A549 (cell line): ENCODE measurements around the gene UIMC1. TPM values are rescaled to one million over a fixed set of nuclear protein-coding genes. Genes with fewer than 3 reads are reported as not detected.

Experiments used
- ATAC-seq, 2 experiments: fragments of 200-7000 bp in 1 of 2; fragments of >200 bp in 1 of 2; cut with Nextera tagmentation in 1 of 2; cut with Tn5 transposase in 1 of 2; 3 replicates each; pipeline versions ENCODE4 v1.8.0 to v1.9.1; 2018 to 2020; ENCODE audit warnings: mild to moderate bottlenecking in 1 of 2, moderate library complexity in 1 of 2
- CTCF ChIA-PET: fragments of 300-600 bp; sonication (Branson Sonifier 250); formaldehyde crosslinking; extraction: SDS; loops from one replicate; lab custom pipeline; 2021; ENCODE audit warnings: antibody characterized with exemption, inconsistent platforms; lab: Yijun Ruan, JAX
- POLR2A ChIA-PET: fragments of 350-600 bp; formaldehyde crosslinking; extraction: SDS; loops from one replicate; lab custom pipeline; 2021; ENCODE audit warnings: antibody characterized with exemption, inconsistent platforms; lab: Yijun Ruan, JAX
- DNase-seq, 2 experiments: peaks; one replicate each; pipeline versions ENCODE4 v3.0.0 to v3.0.0-alpha.2; 2011 to 2016; ENCODE audit warnings: low read depth in 1 of 2, low spot score in 1 of 2
- FAIRE-seq: peaks from 2 replicates; lab custom pipeline; 2011; peaks lifted over from hg19 to GRCh38; lab: Jason Lieb, UNC
- H3K27ac ChIP-seq, 2 experiments: fragments of >200 bp; sonication (Bioruptor Twin); formaldehyde crosslinking; 3 replicates each; pipeline ENCODE4 v1.5.1; 2016 to 2017
- H3K4me1 ChIP-seq: fragments of >200 bp; sonication (Bioruptor Twin); formaldehyde crosslinking; 3 replicates; pipeline ENCODE4 v1.6.1; 2016
- H3K4me2 ChIP-seq: fragments of >200 bp; sonication (Bioruptor Twin); formaldehyde crosslinking; 3 replicates; pipeline ENCODE4 v1.6.1; 2016
- H3K4me3 ChIP-seq: fragments of >200 bp; sonication (Bioruptor Twin); formaldehyde crosslinking; 3 replicates; pipeline ENCODE4 v1.5.1; 2016
- H3K9me3 ChIP-seq: fragments of >200 bp; sonication (Bioruptor Twin); formaldehyde crosslinking; 3 replicates; pipeline ENCODE4 v1.6.1; 2016
- ATOH8 ChIP-seq: fragments of 250-450 bp; sonication (Bioruptor Pico); IDR thresholded peaks from 2 replicates; pipeline ENCODE4 v1.5.0; 2020; ENCODE audit warnings: low read depth, mild to moderate bottlenecking, moderate library complexity
- CBX2 ChIP-seq: fragments of 200-600 bp; sonication (generic); IDR thresholded peaks from 2 replicates; pipeline ENCODE4 v1.6.1; 2016; ENCODE audit warnings: low read depth, mild to moderate bottlenecking, borderline replicate concordance
- CEBPB ChIP-seq, 2 experiments: fragments of >200 bp in 1 of 2; sonication (Bioruptor Twin) in 1 of 2; formaldehyde crosslinking in 1 of 2; IDR thresholded peaks; 2 replicates each; pipeline ENCODE4 v1.6.1; 2012 to 2016
- CHD4 ChIP-seq: fragments of 200-600 bp; sonication (generic); IDR thresholded peaks from 2 replicates; pipeline ENCODE4 v1.6.1; 2016; ENCODE audit warnings: antibody characterized with exemption, mild to moderate bottlenecking, borderline replicate concordance
- EHMT2 ChIP-seq: fragments of 200-600 bp; sonication (generic); IDR thresholded peaks from 2 replicates; pipeline ENCODE4 v1.6.1; 2016; ENCODE audit warnings: antibody characterized with exemption, low read depth, mild to moderate bottlenecking, moderate library complexity
- ESRRA ChIP-seq: fragments of 150-350 bp; IDR thresholded peaks from 2 replicates; pipeline ENCODE4 v1.6.1; 2014; ENCODE audit warnings: mild to moderate bottlenecking, low read length, borderline replicate concordance
- GATA3 ChIP-seq: IDR thresholded peaks from 2 replicates; pipeline ENCODE4 v1.6.1; 2012; ENCODE audit warnings: borderline replicate concordance
- HDAC2 ChIP-seq: fragments of 200-600 bp; sonication (generic); IDR thresholded peaks from 2 replicates; pipeline ENCODE4 v1.6.1; 2016
- HEYL ChIP-seq: fragments of 250-450 bp; sonication (Bioruptor Pico); IDR thresholded peaks from 2 replicates; pipeline ENCODE4 v1.8.0; 2021; ENCODE audit warnings: mild to moderate bottlenecking, moderate library complexity
- HOXB5 ChIP-seq: fragments of 250-450 bp; sonication (Bioruptor Pico); IDR thresholded peaks from 2 replicates; pipeline ENCODE4 v1.5.0; 2020; ENCODE audit warnings: mild to moderate bottlenecking, moderate library complexity
- JUN ChIP-seq, 2 experiments: fragments of >200 bp; sonication (Bioruptor Twin); formaldehyde crosslinking; IDR thresholded peaks; 2 replicates in 1 of 2; 3 replicates in 1 of 2; pipeline ENCODE4 v1.6.1; 2016 to 2017
- KDM5A ChIP-seq: fragments of 200-600 bp; sonication (generic); IDR thresholded peaks from 2 replicates; pipeline ENCODE4 v1.6.1; 2016; ENCODE audit warnings: antibody characterized with exemption, mild to moderate bottlenecking
- NFE2L2 ChIP-seq: fragments of 150-350 bp; conservative IDR thresholded peaks from 2 replicates; pipeline ENCODE4 v1.6.1; 2014; ENCODE audit warnings: low read length
- NPAS2 ChIP-seq: fragments of 250-450 bp; sonication (Bioruptor Pico); IDR thresholded peaks from 2 replicates; pipeline ENCODE4 v1.8.0; 2022; ENCODE audit warnings: mild to moderate bottlenecking, moderate library complexity, borderline replicate concordance
- NR3C1 ChIP-seq: fragments of >200 bp; sonication (Bioruptor Twin); formaldehyde crosslinking; IDR thresholded peaks from 3 replicates; pipeline ENCODE4 v1.6.1; 2017
- PHF8 ChIP-seq: fragments of 200-600 bp; sonication (generic); IDR thresholded peaks from 2 replicates; pipeline ENCODE4 v1.6.1; 2016; ENCODE audit warnings: low read depth, mild to moderate bottlenecking, antibody characterized with exemption, moderate library complexity, borderline replicate concordance
- POLR2A ChIP-seq: IDR thresholded peaks from 2 replicates; pipeline ENCODE4 v1.6.1; 2012; ENCODE audit warnings: mild to moderate bottlenecking, low read length
- REST ChIP-seq: fragments of 200-600 bp; sonication (generic); IDR thresholded peaks from 2 replicates; pipeline ENCODE4 v1.6.1; 2016; ENCODE audit warnings: antibody characterized with exemption, mild to moderate bottlenecking, moderate library complexity
- SMC3 ChIP-seq: fragments of >200 bp; sonication (Bioruptor Twin); formaldehyde crosslinking; IDR thresholded peaks from 3 replicates; pipeline ENCODE4 v1.6.1; 2018; ENCODE audit warnings: inconsistent platforms
- TFCP2L1 ChIP-seq: fragments of 250-450 bp; sonication (Bioruptor Pico); IDR thresholded peaks from 2 replicates; pipeline ENCODE4 v1.5.0; 2021; ENCODE audit warnings: mild to moderate bottlenecking
- TP53 ChIP-seq: fragments of 250-450 bp; sonication (Bioruptor Pico); IDR thresholded peaks from 2 replicates; pipeline ENCODE4 v1.5.0; 2021; ENCODE audit warnings: mild to moderate bottlenecking, moderate library complexity
- WGBS: methylation state at CpG from one replicate; pipeline ENCODE4 v1.1.6; 2017; ENCODE audit errors: missing lambda C conversion rate; 5-methylcytosine and 5-hydroxymethylcytosine counted together
- polyA plus RNA-seq, 4 experiments: library from polyadenylated mRNA; depleted of rRNA in 3 of 4; stranded (reverse); fragments of >200 nt; fragmentation: RNase III in 1 of 4; extraction: RNeasy Plus Mini Kit Qiagen cat#74134 plus additional on column Dnase treatment in 1 of 4; gene quantifications; 2 replicates in 3 of 4; 3 replicates in 1 of 4; pipeline ENCODE4 v1.2.3, GENCODE V29; 2011 to 2017
- TF ChIP-seq, protein P1 (sequence below): fragments of 450-650 bp; IDR thresholded peaks from 2 replicates; pipeline ENCODE4 v1.6.1; 2014; ENCODE audit warnings: antibody characterized with exemption
- TF ChIP-seq, protein P2 (sequence below): fragments of >200 bp; sonication (Bioruptor Twin); formaldehyde crosslinking; IDR thresholded peaks from 3 replicates; pipeline ENCODE4 v1.6.1; 2016
- TF ChIP-seq, protein P3 (sequence below): fragments of >200 bp; sonication (Bioruptor Twin); formaldehyde crosslinking; IDR thresholded peaks from 2 replicates; pipeline ENCODE4 v1.6.1; 2016
- TF ChIP-seq, protein P4 (sequence below): IDR thresholded peaks from 2 replicates; pipeline ENCODE4 v1.6.1; 2012

UIMC1 gene
- polyA plus RNA-seq, 2 of the 4 experiments (the other 2 are of a cell fraction): 47.8 to 52.5 TPM

DNA sequence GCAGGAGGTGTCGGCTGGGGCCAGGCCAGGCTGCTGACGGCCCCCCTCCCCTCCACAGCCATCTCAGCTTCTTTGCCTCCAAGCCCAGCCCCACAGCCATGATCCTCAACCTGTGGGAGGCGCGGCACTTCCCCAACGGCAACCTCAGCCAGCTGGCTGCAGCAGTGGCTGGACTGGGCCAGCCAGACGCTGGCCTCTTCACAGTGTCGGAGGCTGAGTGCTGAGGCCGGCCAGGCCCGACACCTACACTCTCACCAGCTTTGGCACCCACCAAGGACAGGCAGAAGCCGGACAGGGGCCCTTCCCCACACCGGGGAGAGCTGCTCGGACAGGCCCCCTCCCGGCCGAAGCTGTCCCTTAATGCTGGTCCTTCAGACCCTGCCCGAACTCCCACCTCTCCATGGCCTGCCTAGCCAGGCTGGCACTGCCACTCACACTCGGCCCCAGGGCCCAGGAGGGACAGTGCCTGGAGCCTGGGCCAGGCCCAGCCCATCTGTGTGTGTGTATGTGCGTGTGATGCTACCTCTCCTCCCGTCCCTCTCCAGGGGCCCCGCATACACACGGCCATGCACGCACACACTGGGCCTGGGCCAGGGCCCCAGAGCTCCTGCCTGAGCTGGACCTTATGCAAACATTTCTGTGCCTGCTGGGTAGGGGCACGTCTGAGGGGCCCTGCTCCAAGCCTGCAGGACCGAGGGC is 126.8 kb downstream of the UIMC1 start:
- Histone ChIP-seq H3K9me3 (no peaks in the 10 kb centered on the region), H3K27ac (no peak overlapping the region), H3K4me2 (no peak overlapping the region)
- no peak for DNase-seq
- ChIA-PET POLR2A (no interaction called here), CTCF (interaction anchor here (0.9 to 2.7 kb wide), 4 partner anchors 9 to 219 kb away, joined by 3 to 8 read pairs (median 3); no protein-coding TSS in a partner anchor)
- FAIRE-seq: no peak
- ATAC-seq: no peak
- WGBS: 63% methylated on average over 7 of the region's 23 CpGs
- no peak for TF ChIP-seq TP53 (CRISPR knock-in tag)
- no peak for TF ChIP-seq NFE2L2
- TF ChIP-seq HEYL (CRISPR knock-in tag): no peak
- no peak for TF ChIP-seq ATOH8 (CRISPR knock-in tag)
- TF ChIP-seq, protein P1, sequence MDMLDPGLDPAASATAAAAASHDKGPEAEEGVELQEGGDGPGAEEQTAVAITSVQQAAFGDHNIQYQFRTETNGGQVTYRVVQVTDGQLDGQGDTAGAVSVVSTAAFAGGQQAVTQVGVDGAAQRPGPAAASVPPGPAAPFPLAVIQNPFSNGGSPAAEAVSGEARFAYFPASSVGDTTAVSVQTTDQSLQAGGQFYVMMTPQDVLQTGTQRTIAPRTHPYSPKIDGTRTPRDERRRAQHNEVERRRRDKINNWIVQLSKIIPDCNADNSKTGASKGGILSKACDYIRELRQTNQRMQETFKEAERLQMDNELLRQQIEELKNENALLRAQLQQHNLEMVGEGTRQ: no peak
- no peak for TF ChIP-seq ESRRA
- TF ChIP-seq EHMT2: no peak
- no peak for TF ChIP-seq CEBPB (IDR thresholded peaks at IDR 0.05)
- TF ChIP-seq REST: no peak
- TF ChIP-seq, all 56 proteins: peak for 0
- Histone ChIP-seq H3K4me3 (no peak overlapping the region), H3K4me1 (no peaks in the 10 kb centered on the region)

DNA sequence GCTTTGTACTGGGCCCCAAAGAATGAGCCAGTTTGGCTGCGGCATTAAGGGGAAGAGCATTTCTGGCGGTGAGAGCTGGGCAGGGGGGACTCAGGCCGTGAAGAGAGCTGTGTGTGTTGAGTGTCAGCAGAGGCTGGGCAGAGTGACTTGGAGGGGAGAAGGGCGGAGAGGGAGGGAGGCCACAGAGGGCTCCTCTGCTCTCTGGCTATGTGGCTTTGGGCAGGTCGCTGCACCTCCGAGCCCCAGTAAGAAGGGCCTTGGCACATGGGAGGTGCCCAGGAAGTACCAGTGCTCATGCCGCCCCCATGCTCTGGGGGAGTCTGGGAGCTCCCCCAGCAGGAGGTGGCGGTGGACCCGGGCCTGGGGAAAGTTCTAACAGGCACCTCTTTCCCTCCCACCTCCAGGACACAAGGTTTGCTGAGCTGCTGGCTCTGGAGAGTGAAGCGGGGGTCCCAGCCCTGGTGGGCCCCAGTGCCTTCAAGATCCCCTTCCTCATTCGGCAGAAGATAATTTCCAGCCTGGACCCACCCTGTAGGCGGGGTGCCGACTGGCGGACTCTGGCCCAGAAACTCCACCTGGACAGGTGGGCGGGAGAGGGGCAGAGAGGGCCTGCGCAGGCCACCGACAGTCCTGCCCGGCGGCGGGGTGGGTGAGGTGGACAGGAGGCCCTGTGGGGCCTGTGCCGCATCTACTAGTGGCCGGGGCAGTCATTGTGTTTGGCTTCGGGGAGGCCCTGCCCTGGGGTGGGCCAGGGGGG is 127.5 kb downstream of the UIMC1 start:
- Histone ChIP-seq H3K27ac (no peak overlapping the region), H3K9me3 (no peaks in the 10 kb centered on the region), H3K4me2 (no peak overlapping the region), H3K4me1 (no peaks in the 10 kb centered on the region), H3K4me3 (no peak overlapping the region)
- POLR2A ChIA-PET: no interaction called here
- CTCF ChIA-PET: interaction anchor here (0.7 to 2.7 kb wide), 4 partner anchors 9 to 221 kb away, joined by 3 to 8 read pairs (median 6); no protein-coding TSS in a partner anchor
- TF ChIP-seq KDM5A (no peak), PHF8 (no peak), CBX2 (no peak), SMC3 (no peak), CHD4 (no peak), HOXB5 (no peak), GATA3 (no peak), JUN (IDR thresholded peaks at IDR 0.05) (no peak), NPAS2 (no peak), HDAC2 (no peak), REST (no peak), TFCP2L1 (CRISPR knock-in tag) (no peak), TP53 (CRISPR knock-in tag) (no peak), NR3C1 (no peak), POLR2A (no peak)
- TF ChIP-seq, protein P2, sequence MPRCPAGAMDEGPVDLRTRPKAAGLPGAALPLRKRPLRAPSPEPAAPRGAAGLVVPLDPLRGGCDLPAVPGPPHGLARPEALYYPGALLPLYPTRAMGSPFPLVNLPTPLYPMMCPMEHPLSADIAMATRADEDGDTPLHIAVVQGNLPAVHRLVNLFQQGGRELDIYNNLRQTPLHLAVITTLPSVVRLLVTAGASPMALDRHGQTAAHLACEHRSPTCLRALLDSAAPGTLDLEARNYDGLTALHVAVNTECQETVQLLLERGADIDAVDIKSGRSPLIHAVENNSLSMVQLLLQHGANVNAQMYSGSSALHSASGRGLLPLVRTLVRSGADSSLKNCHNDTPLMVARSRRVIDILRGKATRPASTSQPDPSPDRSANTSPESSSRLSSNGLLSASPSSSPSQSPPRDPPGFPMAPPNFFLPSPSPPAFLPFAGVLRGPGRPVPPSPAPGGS: no peak
- TF ChIP-seq, protein P3, sequence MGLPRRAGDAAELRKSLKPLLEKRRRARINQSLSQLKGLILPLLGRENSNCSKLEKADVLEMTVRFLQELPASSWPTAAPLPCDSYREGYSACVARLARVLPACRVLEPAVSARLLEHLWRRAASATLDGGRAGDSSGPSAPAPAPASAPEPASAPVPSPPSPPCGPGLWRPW: no peak
- TF ChIP-seq, protein P4, sequence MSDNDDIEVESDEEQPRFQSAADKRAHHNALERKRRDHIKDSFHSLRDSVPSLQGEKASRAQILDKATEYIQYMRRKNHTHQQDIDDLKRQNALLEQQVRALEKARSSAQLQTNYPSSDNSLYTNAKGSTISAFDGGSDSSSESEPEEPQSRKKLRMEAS: no peak
- FAIRE-seq (no peak), ATAC-seq (no peak), DNase-seq (no peak)
- WGBS: 69% methylated on average over 13 of the region's 23 CpGs
